HG02943 (cell line): ENCODE results near the gene NR4A3.

ENCODE experiments used
- ATAC-seq: cut with Tn5 transposase; IDR thresholded peaks from one replicate; pipeline ENCODE4 v1.9.1; 2021; ENCODE audit warnings: mild to moderate bottlenecking, low read depth, moderate library complexity; ENCODE audit not compliant: unreplicated experiment

Gene NR4A3

GRCh38 chr9:99811598-99812383 lies 9.9 kb upstream of the NR4A3 start:
- no peak for ATAC-seq

DNA sequence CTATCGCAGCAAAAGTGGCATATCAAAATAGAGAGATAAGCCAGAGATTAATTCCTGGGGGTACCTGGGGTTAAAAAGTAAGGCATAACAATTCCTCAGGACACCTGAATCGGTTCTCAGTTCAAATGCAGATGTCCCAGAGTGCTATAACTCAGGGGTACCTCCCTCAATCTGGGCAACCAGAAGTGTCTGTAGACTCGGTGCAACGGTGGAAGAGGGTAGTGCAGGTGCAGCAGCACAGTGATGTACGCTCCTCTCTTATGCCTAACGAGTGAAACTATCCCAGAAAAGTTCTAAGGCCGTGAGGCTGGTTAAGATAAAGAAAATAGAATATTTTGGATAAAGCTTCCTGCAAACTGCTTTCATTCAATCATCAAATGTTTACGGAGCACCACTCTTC lies 7.9 kb upstream of the NR4A3 start:
- no peak for ATAC-seq

- ATAC-seq = no peak
Observed at GRCh38 chr9:99814359-99814758, 7.3 kb upstream of the NR4A3 start.

DNA sequence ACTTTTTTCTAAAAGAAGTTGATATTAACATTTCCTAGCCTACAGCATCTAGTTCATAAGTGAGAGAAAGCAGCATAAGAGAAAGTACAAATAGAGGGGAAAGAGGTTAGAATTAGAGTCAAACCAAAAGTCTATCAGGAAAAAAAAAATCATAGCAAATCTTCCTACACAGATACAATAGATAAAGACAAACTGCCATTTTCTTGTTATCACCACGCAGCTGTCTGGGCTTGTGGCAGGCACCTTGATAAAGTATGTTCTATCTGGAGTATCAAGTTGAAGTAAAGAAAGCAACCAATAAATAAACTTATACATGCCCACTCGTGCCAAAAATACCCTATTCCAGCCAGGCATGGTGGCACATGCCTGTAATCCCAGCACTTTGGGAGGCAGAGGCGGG lies 5.3 kb upstream of the NR4A3 start:
- no peak for ATAC-seq

- no peak for ATAC-seq
Observed at GRCh38 chr9:99818500-99818899, 3.2 kb upstream of the NR4A3 start.

DNA sequence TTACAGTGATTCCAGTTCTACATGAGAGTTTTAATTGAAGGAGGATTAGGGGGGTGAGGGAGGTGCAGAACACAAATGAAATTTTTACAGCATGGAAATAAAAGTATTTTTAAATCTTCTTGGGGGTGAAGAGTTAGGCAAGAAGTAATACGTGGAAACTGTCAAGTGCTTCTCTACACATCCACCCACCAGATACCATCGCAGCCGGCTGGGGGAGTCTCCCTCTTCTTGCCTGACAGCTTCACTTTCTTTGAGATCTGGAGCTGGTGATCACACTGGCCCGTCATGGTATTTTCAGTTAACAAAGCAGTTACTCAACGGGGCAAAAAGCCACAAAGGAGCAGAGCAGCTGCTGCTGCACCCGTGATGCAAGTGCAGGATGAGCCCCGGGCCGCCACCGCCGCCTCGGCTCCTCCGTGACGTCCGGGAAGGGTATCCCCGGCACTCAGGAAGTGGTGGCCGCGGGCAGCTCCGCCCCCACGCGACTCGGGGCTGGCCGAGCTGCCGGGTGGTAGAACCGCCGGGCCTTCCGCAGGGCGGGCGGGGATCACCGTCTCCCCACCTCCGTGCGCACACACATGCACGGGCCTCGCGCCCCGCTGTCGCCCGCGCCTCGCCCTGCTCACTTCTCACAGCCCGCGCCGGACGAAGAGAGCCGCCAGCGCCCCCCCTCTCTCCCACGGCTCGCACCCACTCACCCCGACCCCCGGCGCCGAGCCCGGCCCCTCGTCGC lies 2.4 kb upstream of the NR4A3 start:
- peak; percentile 52 for ATAC-seq

- ATAC-seq = peak; percentile 39
Observed at GRCh38 chr9:99819856-99820684, 1.6 kb upstream of the NR4A3 start.

- ATAC-seq = no peak
Observed at GRCh38 chr9:99820685-99821395, 845 bp upstream of the NR4A3 start.

GRCh38 chr9:99822109-99822805 lies 572 bp downstream of the NR4A3 start:
- ATAC-seq = no peak

GRCh38 chr9:99822806-99823591 lies 1.3 kb downstream of the NR4A3 start:
- ATAC-seq = no peak

GRCh38 chr9:99823681-99824377 lies 2.1 kb downstream of the NR4A3 start:
- no peak for ATAC-seq

- no peak for ATAC-seq
Observed at GRCh38 chr9:99824378-99825171, 2.9 kb downstream of the NR4A3 start.

- no peak for ATAC-seq
Observed at GRCh38 chr9:99825172-99826046, 3.7 kb downstream of the NR4A3 start.

DNA sequence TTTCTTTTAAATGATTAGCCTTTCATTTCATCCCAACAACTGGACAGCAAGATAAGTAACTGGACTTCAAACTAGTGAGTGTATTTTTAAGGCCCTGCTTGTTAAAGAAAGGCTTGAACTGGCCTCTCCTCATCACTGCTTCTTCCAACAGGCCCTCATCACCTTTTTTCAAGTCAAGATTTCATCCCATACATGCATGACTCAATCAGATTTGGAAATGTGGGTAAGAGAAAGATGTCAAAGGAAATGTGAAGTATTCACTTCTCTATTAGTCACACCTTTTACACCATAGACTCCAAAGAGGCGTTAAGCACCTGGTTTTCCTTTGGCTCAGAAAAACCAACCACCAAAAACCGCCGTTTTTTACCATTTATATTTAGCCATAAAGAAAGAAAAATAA lies 4.9 kb downstream of the NR4A3 start:
- ATAC-seq = no peak

- ATAC-seq = no peak
Observed at GRCh38 chr9:99827244-99827643, 5.6 kb downstream of the NR4A3 start.

DNA sequence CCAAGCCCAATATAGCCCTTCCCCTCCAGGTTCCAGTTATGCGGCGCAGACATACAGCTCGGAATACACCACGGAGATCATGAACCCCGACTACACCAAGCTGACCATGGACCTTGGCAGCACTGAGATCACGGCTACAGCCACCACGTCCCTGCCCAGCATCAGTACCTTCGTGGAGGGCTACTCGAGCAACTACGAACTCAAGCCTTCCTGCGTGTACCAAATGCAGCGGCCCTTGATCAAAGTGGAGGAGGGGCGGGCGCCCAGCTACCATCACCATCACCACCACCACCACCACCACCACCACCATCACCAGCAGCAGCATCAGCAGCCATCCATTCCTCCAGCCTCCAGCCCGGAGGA lies 6.3 kb downstream of the NR4A3 start:
- ATAC-seq = no peak
